Nephron (organoid): ENCODE measurements around the gene RSKR.

Experiments
- H3K27ac Mint-ChIP-seq, 3 experiments: 2 replicates each; pipeline ENCODE4 v1.8.0; 2020; ENCODE audit warnings: mixed read lengths in 3 of 3, mild to moderate bottlenecking in 2 of 3, moderate library complexity in 1 of 3
- H3K27me3 Mint-ChIP-seq: 2 replicates; pipeline ENCODE4 v1.8.0; 2021; ENCODE audit warnings: low read depth, mild to moderate bottlenecking, moderate library complexity, mixed read lengths
- H3K36me3 Mint-ChIP-seq: 2 replicates; pipeline ENCODE4 v1.8.0; 2020; ENCODE audit warnings: low read depth, mixed read lengths
- H3K4me1 Mint-ChIP-seq: 2 replicates; pipeline ENCODE4 v1.8.0; 2020; ENCODE audit warnings: mixed read lengths
- H3K4me3 Mint-ChIP-seq, 3 experiments: 2 replicates each; pipeline ENCODE4 v1.8.0; 2020; ENCODE audit warnings: mild to moderate bottlenecking in 3 of 3, mixed read lengths in 3 of 3, moderate library complexity in 2 of 3
- H3K9me3 Mint-ChIP-seq: 2 replicates; pipeline ENCODE4 v1.8.0; 2020; ENCODE audit warnings: mixed read lengths
- TF ChIP-seq, protein P1 (sequence below), 3 experiments: fragments of 200-600 bp; sonication (generic); IDR thresholded peaks; one replicate each; pipeline ENCODE4 v1.5.0; 2021; ENCODE audit warnings: antibody characterized with exemption in 3 of 3; ENCODE audit not compliant: unreplicated experiment in 3 of 3

The RSKR gene

DNA sequence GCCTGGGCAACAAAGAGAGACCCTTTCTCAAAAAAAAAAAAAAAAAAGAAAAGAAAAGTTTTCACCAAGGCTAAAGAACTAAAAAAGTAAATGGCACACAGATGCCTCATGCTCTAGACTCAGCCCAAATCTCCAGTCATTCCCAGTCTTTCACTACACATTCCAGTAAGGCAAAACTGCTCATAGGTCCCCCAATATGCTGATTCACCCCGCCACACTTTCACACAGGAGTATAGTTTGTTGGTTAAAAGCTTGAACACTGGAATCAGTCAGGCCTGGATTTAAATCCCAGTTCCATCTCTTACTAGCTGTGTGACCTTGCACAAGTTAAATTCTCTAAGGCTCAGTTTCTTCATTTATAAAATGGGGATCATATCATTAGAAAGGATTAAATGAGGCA, 44.5 kb downstream of the RSKR start:
- Mint-ChIP-seq H3K27me3 (no peaks in the 10 kb centered on the region), H3K27ac (no peak overlapping the region), H3K4me1 (peaks cover 22% of the 10 kb centered on the region), H3K4me3 (peak overlapping the region; percentile 94 to 99 (median 97)), H3K9me3 (no peaks in the 10 kb centered on the region), H3K36me3 (peaks cover 18% of the 10 kb centered on the region)
- TF ChIP-seq, protein P1, sequence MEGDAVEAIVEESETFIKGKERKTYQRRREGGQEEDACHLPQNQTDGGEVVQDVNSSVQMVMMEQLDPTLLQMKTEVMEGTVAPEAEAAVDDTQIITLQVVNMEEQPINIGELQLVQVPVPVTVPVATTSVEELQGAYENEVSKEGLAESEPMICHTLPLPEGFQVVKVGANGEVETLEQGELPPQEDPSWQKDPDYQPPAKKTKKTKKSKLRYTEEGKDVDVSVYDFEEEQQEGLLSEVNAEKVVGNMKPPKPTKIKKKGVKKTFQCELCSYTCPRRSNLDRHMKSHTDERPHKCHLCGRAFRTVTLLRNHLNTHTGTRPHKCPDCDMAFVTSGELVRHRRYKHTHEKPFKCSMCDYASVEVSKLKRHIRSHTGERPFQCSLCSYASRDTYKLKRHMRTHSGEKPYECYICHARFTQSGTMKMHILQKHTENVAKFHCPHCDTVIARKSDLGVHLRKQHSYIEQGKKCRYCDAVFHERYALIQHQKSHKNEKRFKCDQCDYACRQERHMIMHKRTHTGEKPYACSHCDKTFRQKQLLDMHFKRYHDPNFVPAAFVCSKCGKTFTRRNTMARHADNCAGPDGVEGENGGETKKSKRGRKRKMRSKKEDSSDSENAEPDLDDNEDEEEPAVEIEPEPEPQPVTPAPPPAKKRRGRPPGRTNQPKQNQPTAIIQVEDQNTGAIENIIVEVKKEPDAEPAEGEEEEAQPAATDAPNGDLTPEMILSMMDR (IDR thresholded peaks at IDR 0.05; ENCODE audit: unreplicated experiment in 3 of 3) = no peak

DNA sequence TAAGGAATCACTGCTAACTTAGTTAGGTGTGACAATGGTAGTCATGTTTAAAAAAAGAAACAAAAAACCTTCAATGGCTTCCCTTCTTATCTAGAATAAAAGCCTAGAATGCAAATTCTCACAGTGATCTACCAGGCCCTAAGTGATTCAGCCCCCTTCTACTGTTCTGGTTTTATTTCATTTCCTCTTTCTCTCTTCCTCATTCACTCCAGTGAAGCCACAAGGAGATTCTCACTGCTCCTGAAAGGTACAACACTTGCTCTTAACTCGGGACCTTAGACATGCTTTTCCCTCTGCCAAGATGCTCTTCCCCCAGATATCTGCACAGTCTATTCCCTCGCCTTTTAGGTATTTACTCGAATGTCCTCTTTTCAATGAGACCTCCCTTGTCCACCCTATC, 46.4 kb downstream of the RSKR start:
- Mint-ChIP-seq H3K27ac (no peak overlapping the region), H3K36me3 (peaks cover 28% of the 10 kb centered on the region), H3K4me3 (no peak overlapping the region), H3K4me1 (peaks cover 29% of the 10 kb centered on the region), H3K27me3 (no peaks in the 10 kb centered on the region), H3K9me3 (no peaks in the 10 kb centered on the region)
- TF ChIP-seq, protein P1 (IDR thresholded peaks at IDR 0.05; ENCODE audit: unreplicated experiment in 3 of 3) = no peak

DNA sequence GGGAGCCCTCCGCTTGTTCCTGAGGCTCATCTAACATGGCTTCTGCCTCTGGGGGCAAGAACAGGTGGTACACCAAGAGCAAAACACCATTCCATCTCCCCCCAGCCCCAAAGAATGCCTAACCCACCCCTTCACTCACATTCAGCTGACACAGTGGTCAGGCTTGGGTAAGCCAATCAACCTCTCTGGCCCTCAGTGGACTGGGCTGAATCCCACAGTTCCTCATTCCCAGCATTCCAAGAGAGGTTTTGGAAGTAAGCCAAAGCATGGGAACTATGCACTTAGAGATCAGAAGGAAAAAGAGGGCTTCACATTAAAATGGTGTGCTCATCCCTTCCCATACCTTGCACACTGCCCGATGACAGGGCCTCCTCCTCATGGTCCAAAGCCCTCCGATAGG, 50.5 kb downstream of the RSKR start:
- Mint-ChIP-seq H3K4me1 (peaks cover 7% of the 10 kb centered on the region), H3K36me3 (peaks cover 42% of the 10 kb centered on the region), H3K27me3 (no peaks in the 10 kb centered on the region), H3K27ac (peak overlapping the region in 2 of 3 experiments; percentile 63 to 67), H3K4me3 (no peak overlapping the region), H3K9me3 (no peaks in the 10 kb centered on the region)
- TF ChIP-seq, protein P1 (IDR thresholded peaks at IDR 0.05; ENCODE audit: unreplicated experiment in 3 of 3) = no peak
